GM21526 (cell line): ENCODE data around the gene NKX3-2.

Experiments
- ATAC-seq: cut with Tn5 transposase; IDR thresholded peaks from one replicate; pipeline ENCODE4 v1.9.1; 2021; ENCODE audit warnings: moderate library complexity; ENCODE audit not compliant: unreplicated experiment, low FRiP score

The NKX3-2 gene

DNA sequence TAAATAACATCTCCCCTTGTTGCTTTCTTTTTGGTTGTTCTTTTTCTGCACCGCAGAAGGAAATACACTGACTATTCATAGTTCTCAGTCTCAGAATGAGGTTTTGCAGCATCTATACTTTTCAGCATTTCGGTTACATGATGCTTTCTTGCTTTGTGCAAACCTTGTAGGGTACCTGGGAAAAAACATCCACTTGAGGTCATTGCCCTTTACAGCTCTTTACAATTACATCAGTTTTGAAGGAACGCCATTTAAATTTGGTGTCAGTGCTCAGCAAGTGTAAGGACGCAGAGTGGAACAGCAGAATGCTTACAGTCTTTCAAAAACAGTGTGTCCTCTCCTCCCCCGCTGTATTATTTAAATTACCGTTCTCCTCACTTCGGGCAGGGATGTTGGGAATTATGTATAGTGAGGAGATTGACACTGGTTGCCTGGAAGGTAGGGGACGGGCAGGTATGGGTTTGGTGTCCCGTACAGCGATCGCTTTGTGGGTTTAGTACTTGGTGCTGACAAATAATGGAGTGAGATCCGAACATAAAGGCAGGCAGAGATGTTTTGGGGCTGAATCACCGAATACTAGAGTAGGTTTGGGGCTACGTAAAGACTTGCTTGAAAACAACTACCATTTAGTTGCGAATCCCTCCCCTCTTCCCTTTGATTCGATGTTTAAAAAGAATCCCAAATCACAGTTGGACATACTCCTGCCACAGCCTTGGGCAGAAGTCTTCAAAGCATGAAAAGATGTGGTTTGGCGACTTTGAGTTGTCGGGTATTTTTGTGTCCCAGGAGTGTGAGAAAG is 2.0 kb upstream of the NKX3-2 start:
- ATAC-seq: no peak

- ATAC-seq: no peak
Measured at GRCh38 chr4:13545394-13545808, 1.1 kb upstream of the NKX3-2 start.

- ATAC-seq: peak; percentile 49
Measured at GRCh38 chr4:13544606-13545393, 492 bp upstream of the NKX3-2 start.

DNA sequence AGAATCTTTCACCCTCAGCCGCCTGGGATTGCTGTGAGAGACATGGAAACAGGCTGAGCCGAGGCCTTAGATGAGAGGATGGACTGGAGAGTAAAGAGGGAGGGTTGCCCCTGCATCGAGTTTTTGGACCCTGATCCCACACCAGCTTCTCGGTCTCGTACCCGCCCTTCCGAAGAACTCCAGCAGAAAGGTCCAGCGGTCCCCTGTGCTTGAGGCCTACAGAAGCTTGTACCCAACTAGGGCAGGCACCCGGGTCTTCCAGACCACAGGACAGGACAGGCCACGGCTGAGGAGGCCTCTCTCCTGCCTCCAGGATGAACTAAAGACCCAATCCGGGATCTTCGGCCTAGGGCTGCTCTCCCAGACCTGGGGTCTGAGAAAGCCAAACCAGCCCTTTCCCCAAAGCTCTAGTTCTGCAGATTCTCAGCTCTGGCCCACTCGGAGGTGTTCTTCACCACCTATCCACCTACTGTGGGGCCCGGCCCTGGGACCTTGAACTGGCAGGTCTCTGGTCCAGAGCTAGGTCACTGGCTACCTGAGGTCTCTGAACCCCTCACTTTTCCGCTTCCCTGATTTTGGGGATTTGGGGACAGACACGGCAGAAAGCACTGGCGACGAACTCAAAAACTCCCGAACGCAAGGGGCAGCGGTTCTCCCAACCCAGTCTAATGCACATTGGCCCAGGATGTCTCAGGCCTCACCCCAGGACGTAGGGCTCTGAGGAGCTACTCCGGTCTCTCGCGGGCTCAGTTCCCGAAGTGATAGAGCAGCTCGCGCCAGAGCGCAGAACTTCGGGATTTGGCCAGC is 1.1 kb downstream of the NKX3-2 start:
- no peak for ATAC-seq

DNA sequence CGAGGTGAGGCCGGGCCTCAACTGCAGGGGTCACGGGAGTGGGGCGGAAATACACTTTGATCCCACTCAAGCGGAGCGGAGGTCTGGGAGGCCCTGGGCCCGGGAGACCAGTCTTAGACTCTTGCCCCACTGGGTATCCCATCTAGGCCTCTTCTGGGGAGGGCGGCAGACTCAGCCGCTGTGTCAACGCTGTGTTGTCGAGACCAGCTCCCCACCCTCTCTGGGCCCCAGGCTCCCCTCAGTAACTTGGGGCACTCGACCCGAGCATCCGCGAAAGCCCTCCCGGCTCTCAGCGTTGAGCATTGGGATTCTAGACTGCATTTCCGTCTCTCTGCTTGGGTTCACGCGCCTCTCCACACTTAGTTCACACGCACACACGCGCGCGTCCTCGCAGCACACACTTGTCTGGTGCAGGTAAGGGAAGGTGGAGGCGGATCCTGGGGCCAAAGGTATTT is 1.7 kb downstream of the NKX3-2 start:
- no peak for ATAC-seq

DNA sequence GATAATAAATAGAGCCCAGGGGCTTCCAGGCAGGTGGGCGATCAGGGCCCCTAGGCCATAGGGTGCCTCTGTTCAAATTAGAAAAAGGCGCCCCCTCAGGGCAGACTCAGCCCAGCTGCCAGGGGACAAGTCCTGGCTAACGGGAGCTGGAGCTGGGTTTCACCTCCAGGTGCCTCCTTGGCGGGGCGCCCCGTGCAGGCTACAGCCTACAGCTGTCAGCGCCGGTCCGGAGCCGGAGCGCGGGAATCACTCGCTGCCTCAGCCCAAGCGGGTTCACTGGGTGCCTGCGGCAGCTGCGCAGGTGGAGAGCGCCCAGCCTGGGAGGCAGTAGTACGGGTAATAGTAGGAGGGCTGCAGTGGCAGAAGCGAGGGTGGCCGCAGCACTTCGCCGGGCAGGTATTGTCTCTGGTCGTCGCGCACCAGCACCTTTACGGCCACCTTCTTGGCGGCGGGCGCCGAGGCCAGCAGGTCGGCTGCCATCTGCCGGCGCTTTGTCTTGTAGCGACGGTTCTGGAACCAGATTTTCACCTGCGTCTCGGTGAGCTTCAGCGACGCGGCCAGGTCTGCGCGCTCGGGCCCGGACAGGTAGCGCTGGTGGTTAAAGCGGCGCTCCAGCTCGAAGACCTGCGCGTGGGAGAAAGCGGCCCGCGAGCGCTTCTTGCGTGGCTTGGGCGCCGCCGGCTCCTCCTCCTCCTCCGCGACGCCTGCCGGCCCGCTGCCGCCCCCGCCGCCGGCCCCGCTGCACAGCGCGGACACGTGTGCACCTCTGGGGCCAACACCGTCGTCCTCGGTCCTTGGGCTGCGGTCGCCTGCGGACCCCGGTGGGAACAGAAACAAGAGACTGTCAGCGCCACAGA is 2.4 kb downstream of the NKX3-2 start:
- peak; percentile 33 for ATAC-seq

DNA sequence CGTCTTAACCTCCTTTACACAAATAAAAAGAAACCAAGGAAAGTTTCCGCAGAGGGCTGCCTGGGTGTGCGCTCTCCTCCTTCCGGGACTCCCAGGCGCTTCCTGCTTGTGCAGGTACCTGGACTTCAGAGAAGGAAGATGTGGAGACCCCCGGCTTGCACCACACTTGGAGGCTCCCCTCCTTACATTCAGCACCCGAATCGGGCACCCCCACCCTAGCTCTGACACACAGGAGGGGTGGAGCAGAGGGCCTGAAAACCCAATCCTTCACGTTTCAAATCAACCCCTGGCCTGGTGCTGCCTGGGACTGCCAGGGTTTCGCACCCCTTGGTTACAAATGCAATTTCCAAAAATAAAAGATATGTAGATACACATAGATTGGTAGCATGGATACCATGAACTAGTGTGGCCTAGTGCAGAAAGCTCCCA is 3.1 kb downstream of the NKX3-2 start:
- no peak for ATAC-seq

GRCh38 chr4:13540446-13541175 is 3.7 kb downstream of the NKX3-2 start:
- no peak for ATAC-seq

DNA sequence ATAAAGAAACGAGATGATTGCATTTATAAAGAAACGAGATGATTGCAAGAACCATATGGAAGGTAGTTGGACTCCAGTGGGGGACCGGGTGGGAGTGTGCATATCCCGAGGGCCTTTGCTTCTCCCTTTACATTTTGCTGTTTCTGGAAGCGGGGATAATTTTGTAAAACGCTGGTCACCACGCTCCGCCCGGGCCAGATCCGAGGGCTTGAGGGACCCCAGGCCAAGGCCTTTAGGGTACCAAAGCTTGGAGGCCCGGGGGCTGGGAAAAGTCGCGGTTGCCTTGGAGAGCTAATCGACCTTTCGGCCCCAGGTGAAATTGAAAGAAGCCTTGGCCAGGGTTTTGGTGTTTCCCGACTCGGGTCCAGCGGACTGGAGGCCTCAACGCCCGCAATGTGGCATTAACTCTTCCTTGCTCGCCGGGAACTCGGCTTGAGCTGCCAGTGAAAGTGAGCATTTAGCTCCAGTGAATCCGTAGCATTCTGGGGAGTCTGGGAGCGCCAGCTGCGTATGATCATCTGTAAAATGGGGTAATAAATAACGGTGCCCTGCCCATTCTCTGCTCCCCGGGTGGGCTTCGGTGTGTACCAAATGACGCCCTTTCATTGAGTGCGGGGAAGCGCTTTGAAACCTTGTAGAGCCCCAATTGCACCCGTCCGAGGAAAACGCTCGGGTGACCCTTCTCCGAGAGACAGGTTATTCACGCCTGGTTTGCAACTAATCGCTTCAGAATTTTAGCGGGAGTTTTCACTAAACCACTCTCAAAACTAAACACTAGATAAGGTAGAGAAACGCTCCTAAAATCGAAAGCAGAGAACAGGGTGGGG is 4.5 kb downstream of the NKX3-2 start:
- ATAC-seq: no peak

DNA sequence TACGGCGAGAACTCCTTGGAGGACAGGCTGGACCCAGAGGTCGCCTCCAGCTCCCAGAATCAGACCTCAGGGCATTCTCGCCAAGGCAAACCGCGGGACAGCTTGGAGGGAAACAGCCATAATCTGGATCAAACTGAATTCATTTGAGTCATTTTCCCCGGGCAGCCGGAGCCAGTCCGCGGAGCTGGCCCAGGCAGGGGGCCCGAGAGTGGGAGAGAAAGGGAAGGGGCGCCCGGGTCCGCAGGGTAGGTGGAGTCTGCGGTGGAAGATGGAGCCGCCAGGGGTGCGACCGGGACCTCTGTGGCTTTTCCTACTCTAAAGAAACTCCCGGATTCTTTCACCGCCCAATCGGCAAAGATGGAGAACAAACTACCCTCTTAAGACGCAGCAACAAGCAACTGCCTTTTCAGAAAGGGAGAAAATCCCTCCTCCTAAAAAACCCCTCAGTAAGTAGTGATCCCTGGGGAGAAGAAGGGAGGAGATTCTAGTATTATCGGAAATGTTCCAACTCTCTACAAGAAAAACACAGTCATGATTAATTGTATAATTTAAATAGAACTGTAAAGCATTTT is 5.2 kb downstream of the NKX3-2 start:
- ATAC-seq: no peak

DNA sequence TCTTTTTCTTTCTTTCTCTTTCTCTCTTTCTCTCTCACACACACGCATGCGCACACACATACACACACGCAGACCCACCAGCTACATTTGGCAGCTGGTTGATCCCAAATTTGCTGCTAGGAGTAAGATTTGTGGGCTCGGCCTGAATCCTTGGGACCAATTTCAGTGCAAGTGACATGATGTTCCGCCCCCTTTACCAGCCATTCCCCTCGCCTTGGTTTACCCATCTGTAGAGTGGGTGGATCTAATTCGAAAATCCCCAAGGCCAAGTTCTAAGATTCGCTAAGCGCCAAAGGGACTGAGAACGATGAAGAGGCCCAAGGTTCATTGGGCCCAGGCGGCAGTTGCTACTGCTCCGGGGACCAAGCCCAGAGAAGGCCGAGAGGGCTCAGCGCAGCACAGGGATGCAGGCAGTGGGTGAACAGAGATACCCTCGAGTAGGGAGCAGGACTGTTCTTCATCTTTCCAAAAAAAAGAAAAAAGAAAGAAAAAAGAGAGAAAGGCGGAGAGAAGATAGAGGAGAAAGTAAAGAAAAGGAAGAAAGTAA is 5.8 kb downstream of the NKX3-2 start:
- no peak for ATAC-seq

DNA sequence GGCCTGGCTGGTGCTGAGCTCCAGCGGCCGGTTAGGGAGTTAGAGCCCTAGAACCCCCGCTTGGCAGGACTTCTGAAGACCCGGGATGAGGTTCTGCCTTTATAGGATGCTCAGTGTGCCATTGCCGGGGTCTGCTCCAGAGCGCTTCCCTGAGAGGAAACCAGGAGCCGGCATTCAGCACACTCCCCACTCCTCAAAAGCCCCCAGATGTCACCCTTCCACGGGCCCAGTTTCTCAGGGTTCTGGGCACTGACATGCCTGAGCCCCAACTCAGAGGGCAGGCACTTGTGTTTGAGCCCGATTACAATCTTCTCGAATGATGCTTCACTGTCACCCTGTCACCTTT is 6.5 kb downstream of the NKX3-2 start:
- ATAC-seq: no peak

GRCh38 chr4:13537011-13537831 is 7.1 kb downstream of the NKX3-2 start:
- no peak for ATAC-seq

GRCh38 chr4:13536607-13537006 is 7.7 kb downstream of the NKX3-2 start:
- ATAC-seq: no peak

DNA sequence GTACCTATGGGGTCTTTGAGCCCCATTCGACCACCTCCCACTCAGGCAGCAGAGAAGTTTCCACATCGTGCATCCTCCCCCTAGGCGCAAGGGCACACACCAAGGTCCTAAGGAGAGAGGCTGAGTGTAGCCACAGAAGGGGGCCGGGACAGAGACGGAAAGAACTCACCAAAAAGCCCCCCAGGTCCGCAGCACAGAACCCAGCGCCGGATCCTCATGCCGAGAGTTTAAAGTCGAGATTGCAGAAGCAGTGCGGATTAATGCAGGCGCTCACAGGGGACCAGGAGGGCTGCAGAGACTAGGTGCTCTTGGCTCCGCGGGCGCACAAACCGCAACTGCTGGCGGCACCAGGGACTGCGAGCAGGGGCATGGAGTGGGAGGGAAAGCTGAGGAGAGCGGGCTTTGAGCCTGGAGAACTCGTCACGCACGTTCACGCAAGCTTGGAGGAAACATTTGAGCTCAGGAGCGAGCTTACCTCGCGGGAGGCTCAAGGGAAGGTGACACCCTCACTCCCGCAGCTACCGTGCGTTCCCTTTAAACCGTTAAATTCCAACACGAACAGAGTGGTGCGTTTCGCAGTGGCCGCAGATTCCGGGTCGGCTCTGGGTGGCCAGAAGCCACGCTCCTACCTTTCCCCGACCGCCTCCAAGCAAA is 8.5 kb downstream of the NKX3-2 start:
- ATAC-seq: no peak

DNA sequence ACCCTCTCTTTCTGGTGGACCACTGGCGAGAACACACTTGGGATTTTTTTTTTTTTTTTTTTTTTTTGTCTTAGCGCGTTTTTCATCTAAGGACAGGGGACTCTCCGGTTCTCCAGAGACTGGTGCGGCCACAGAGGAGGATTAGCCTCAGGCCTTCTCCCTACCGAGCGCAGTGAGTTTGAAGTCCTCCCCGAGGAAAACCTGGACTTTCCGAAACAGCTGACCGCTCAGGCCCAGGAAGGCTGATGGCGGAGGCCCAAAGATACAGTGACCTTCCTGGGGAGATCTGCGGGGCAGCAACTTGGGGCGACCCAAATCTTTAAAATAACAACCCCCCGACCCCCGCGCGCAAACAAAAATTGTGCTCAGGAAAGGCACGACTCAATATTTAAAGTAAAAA is 9.2 kb downstream of the NKX3-2 start:
- no peak for ATAC-seq
